BJ (cell line): Measurements from ENCODE around the gene HTR2C. TPM values are rescaled to one million over a fixed set of nuclear protein-coding genes. Genes with fewer than 3 reads are reported as not detected.

Experiments
- CTCF ChIA-PET: fragments of 350-600 bp; formaldehyde crosslinking; extraction: SDS; loops from one replicate; lab custom pipeline; 2021; ENCODE audit warnings: antibody characterized with exemption, inconsistent platforms; lab: Yijun Ruan, JAX
- POLR2A ChIA-PET: fragments of 300-600 bp; sonication (Branson Sonifier 250); formaldehyde crosslinking; extraction: SDS; loops from one replicate; lab custom pipeline; 2021; ENCODE audit warnings: antibody characterized with exemption; lab: Charles Lee
- DNase-seq: peaks from one replicate; pipeline ENCODE4 v3.0.0-alpha.2; 2011; ENCODE audit warnings: low read depth
- H3K27me3 ChIP-seq: 2 replicates; pipeline ENCODE4 v1.6.0; 2011; ENCODE audit warnings: low read length; ENCODE audit not compliant: control insufficient read depth, insufficient read depth
- H3K36me3 ChIP-seq: 2 replicates; pipeline ENCODE4 v1.5.1; 2011; ENCODE audit warnings: low read length; ENCODE audit not compliant: control insufficient read depth, insufficient read depth
- H3K4me3 ChIP-seq: 2 replicates; pipeline ENCODE4 v1.5.1; 2011; ENCODE audit warnings: low read depth, mild to moderate bottlenecking, control low read depth, low read length
- polyA plus RNA-seq: library from polyadenylated mRNA; depleted of rRNA; stranded (reverse); fragments of >200 nt; gene quantifications from 2 replicates; pipeline ENCODE4 v1.2.3, GENCODE V29; 2011
- TF ChIP-seq, protein P1 (sequence below): IDR thresholded peaks from 2 replicates; pipeline ENCODE4 v1.5.1; 2011; ENCODE audit warnings: low read depth, mild to moderate bottlenecking, control low read depth, inconsistent platforms, low read length, moderate library complexity; ENCODE audit not compliant: insufficient read depth

The HTR2C gene
- polyA plus RNA-seq, 1 experiment: not detected

DNA sequence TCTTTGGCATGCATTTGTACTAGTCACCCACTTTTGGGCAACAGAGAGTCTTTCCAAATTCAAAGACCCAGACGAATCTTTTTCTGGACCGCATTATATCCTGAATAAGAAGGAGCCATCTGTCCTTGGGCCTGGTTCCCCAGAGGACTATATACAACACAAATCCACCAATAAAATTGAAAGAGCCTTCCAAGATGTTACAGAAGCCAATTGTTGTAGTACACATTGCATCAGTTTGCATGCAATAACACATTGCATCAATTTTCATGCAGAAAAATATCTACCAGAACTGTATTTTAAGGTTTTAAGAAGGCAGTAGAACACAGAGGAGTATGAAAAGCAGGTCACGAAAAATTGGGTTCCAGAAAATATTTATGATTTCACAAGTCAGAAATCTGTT, 203.2 kb downstream of the HTR2C start:
- CTCF ChIA-PET: no interaction called here
- TF ChIP-seq, protein P1, sequence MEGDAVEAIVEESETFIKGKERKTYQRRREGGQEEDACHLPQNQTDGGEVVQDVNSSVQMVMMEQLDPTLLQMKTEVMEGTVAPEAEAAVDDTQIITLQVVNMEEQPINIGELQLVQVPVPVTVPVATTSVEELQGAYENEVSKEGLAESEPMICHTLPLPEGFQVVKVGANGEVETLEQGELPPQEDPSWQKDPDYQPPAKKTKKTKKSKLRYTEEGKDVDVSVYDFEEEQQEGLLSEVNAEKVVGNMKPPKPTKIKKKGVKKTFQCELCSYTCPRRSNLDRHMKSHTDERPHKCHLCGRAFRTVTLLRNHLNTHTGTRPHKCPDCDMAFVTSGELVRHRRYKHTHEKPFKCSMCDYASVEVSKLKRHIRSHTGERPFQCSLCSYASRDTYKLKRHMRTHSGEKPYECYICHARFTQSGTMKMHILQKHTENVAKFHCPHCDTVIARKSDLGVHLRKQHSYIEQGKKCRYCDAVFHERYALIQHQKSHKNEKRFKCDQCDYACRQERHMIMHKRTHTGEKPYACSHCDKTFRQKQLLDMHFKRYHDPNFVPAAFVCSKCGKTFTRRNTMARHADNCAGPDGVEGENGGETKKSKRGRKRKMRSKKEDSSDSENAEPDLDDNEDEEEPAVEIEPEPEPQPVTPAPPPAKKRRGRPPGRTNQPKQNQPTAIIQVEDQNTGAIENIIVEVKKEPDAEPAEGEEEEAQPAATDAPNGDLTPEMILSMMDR: no peak
- POLR2A ChIA-PET: no interaction called here
- no peak for DNase-seq
- H3K36me3 ChIP-seq: no peaks in the 10 kb centered on the region
- no peaks in the 10 kb centered on the region for H3K27me3 ChIP-seq
- no peak overlapping the region for H3K4me3 ChIP-seq

DNA sequence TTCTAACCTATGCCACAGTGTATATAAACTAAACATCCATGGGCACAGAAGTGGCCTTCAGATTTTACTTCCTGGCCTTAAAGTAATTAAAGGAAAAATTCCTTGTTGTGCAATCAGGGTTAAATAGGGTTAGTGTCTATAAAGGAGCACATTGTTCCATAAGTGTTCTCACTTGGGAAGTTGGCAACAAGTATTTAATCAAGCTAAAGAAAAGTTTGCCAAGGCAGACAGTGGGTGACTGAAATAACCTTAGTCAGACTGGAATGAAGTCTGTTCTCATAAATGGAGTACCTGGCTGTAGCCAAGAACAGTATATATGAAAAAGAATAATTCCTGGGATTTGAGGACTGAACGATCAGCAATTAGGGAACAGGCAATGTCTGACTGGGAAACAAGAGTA, 213.6 kb downstream of the HTR2C start:
- TF ChIP-seq, protein P1: no peak
- H3K36me3 ChIP-seq: no peaks in the 10 kb centered on the region
- CTCF ChIA-PET: no interaction called here
- no peaks in the 10 kb centered on the region for H3K27me3 ChIP-seq
- H3K4me3 ChIP-seq: no peak overlapping the region
- DNase-seq: no peak
- POLR2A ChIA-PET: no interaction called here

DNA sequence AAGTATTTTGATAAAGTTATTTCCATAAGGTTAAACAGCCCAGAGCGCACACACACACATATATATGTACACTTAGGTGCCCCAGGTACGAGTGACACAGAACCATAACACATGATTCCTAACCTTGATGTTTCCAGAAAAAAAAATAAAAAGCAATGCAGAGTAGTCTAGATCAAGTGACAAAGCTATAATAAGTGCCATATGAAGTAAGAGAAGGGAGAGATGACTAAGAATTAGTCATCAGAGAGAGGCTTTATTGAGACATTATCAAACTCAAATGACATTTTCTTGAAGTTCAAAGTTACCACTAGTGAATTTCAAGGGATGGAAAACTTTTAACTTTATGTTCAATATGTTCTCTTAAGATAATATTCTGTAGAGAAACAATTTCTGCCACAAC, 215.0 kb downstream of the HTR2C start:
- no peak overlapping the region for H3K4me3 ChIP-seq
- no peaks in the 10 kb centered on the region for H3K27me3 ChIP-seq
- no peaks in the 10 kb centered on the region for H3K36me3 ChIP-seq
- CTCF ChIA-PET: no interaction called here
- TF ChIP-seq, protein P1: no peak
- peak; percentile 18 for DNase-seq
- POLR2A ChIA-PET: no interaction called here

DNA sequence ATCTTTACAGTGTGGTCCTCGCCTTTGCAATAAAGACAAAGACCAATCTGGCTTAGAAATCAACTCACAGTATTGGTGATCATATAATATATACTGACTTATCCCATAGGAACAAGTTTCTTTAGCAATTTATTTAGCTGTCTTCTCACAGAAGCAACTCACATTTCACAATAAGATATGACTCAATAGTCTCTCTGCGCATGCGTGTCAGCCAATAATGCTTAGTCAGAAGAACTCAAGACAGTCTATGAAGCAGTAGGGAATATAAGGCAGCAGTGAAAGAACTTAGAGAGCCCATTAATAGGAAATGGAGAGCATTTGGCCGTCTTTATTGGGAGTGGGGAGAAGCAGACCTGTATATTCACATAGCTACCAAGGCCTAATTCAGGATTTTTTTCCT, 216.8 kb downstream of the HTR2C start:
- peak; percentile 49 for DNase-seq
- Histone ChIP-seq H3K36me3 (no peaks in the 10 kb centered on the region), H3K27me3 (no peaks in the 10 kb centered on the region), H3K4me3 (no peak overlapping the region)
- TF ChIP-seq, protein P1: no peak
- CTCF ChIA-PET: no interaction called here
- POLR2A ChIA-PET: no interaction called here

DNA sequence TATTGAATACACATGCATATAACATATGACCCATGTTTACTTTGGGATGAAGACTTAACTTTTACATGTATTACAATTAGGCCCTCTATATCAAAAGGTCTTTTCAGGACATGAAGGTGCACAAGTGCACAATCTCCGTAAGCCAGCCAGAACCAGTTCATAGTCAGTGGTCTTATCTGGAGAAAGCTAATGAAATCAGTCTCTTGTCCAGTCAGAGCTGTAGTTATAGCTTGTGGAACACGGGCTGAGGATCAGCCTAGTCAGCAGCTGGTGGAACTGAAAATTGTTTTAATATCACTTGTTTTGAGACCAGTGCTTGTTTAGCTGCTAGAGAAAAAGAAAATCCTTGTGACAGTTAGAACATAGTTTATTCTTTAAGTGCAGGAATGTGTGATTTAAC, 235.6 kb downstream of the HTR2C start:
- Histone ChIP-seq H3K27me3 (no peaks in the 10 kb centered on the region), H3K36me3 (no peaks in the 10 kb centered on the region), H3K4me3 (no peak overlapping the region)
- TF ChIP-seq, protein P1: no peak
- ChIA-PET POLR2A (no interaction called here), CTCF (no interaction called here)
- no peak for DNase-seq
